Measurements from ENCODE around the gene KRTAP5-1.
"Not testable (repeated sequence)": the region's sequence is repeated elsewhere in the genome, so short reads cannot be mapped to it uniquely, and the experiment has no call there.

The KRTAP5-1 gene

GRCh38 chr11:1600626-1601025, 15.5 kb upstream of the KRTAP5-1 start:
- no peak for DNase-seq

- DNase-seq = peak; percentile 13
Observed at GRCh38 chr11:1598816-1599215, 13.7 kb upstream of the KRTAP5-1 start.

- not testable (repeated sequence) for DNase-seq
Observed at GRCh38 chr11:1598406-1598805, 13.3 kb upstream of the KRTAP5-1 start.

GRCh38 chr11:1597994-1598380, 12.9 kb upstream of the KRTAP5-1 start, which contains the start of gene KRTAP5-2:
KRTAP5-2 (minus strand) TSS chr11:1598294; CDS start chr11:1598250, 44 bp downstream.
- no peak for DNase-seq

- DNase-seq = no peak
Observed at GRCh38 chr11:1597331-1597993, 12.4 kb upstream of the KRTAP5-1 start.

- DNase-seq = not testable (repeated sequence)
Observed at GRCh38 chr11:1596576-1597121, 11.6 kb upstream of the KRTAP5-1 start.

- not testable (repeated sequence) for DNase-seq
Observed at GRCh38 chr11:1595994-1596575, 11.0 kb upstream of the KRTAP5-1 start.

- no peak for DNase-seq
Observed at GRCh38 chr11:1592628-1593027, 7.5 kb upstream of the KRTAP5-1 start.

GRCh38 chr11:1589996-1590395, 4.9 kb upstream of the KRTAP5-1 start:
- no peak for DNase-seq

GRCh38 chr11:1589191-1589963, 4.3 kb upstream of the KRTAP5-1 start:
- DNase-seq = not testable (repeated sequence)

GRCh38 chr11:1586699-1587098, 1.6 kb upstream of the KRTAP5-1 start:
- DNase-seq = no peak

- DNase-seq = not testable (repeated sequence)
Observed at GRCh38 chr11:1582909-1583308, 2.2 kb downstream of the KRTAP5-1 start.

- DNase-seq = no peak
Observed at GRCh38 chr11:1581976-1582375, 3.1 kb downstream of the KRTAP5-1 start.

- no peak for DNase-seq
Observed at GRCh38 chr11:1576825-1577224, 8.3 kb downstream of the KRTAP5-1 start.

GRCh38 chr11:1575756-1576155, 9.3 kb downstream of the KRTAP5-1 start:
- DNase-seq = not testable (repeated sequence)

- no peak for DNase-seq
Observed at GRCh38 chr11:1574933-1575242, 10.2 kb downstream of the KRTAP5-1 start.

GRCh38 chr11:1574238-1574932, 10.7 kb downstream of the KRTAP5-1 start:
- peak; percentile 58 for DNase-seq

GRCh38 chr11:1573903-1574237, 11.2 kb downstream of the KRTAP5-1 start:
- no peak for DNase-seq

- peak; percentile 21 for DNase-seq
Observed at GRCh38 chr11:1573077-1573902, 11.8 kb downstream of the KRTAP5-1 start.

- DNase-seq = peak; percentile 91
Observed at GRCh38 chr11:1572197-1573076, 12.6 kb downstream of the KRTAP5-1 start, which contains the start of gene DUSP8. DUSP8 (minus strand) TSS chr11:1572271; CDS start chr11:1565826, 6,445 bp downstream.

- no peak for DNase-seq
Observed at GRCh38 chr11:1571760-1572196, 13.3 kb downstream of the KRTAP5-1 start.

Measured in activated effector memory CD4-positive, alpha-beta T cell treated with Interleukin-2 at 50 U/mL for 16 hours (primary cell).